Mammary epithelial cell (primary cell): Measurements from ENCODE around the gene STAC3.

Experiments
- EZH2 ChIP-seq: IDR thresholded peaks from 2 replicates; pipeline ENCODE4 v1.6.1; 2012; ENCODE audit warnings: low read length, inconsistent platforms, borderline replicate concordance
- TF ChIP-seq, protein P1 (sequence below), 2 donors: IDR thresholded peaks in 1 of 2; conservative IDR thresholded peaks in 1 of 2; 2 replicates each; pipeline ENCODE4 v1.5.1; 2011 to 2012; ENCODE audit warnings: inconsistent platforms in 2 of 2, low read length in 2 of 2, mild to moderate bottlenecking in 2 of 2, control low read depth in 1 of 2, low read depth in 1 of 2; ENCODE audit not compliant: insufficient read depth in 1 of 2; ENCODE audit errors: extremely low read depth in 1 of 2

DNA sequence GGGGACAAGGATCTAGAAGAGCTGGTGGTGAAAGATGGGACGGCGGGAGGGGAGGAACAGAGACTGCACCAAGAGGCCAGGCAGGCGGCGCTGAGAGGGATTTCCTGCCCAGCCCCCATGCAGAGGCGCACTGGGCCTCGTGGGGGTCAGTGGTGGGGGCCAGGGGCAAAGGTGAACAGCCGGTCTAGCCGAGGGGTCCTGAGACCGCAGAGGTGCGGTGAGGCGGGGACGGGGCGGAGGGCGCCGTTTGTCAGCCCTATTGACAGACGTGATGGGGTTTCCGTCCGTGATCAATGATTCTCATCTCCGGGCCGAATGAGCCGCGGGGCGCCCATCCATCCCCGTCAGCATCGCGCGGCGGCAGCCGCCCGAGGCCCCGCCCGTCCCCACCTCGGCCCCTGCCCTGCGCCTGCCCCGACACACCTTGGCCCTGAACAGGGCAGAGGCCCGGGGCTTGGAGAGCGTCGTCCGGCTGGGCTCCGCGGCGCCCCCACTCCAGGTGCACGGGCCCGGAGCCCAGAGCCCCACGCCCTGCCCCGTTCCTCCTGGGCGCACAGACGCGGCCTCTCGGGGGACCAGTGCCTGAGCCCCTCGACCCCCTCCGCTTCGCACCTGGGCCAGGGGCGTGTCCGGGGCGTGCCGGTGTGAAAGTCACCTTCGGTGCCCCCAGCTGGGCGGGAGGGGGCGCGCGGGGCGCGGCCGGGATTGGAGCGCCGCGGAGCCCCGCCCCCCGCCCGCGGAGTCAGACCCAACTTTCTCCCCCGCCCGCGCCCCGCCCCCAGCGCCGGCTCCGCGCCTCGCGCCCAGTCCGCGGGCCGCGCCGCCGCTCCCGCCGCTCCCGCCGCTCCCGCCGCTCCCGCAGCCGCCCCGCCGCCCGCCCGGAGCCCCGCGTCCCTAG, 34.7 kb downstream of the STAC3 start, which contains the start of gene NXPH4:
- TF ChIP-seq, protein P1, sequence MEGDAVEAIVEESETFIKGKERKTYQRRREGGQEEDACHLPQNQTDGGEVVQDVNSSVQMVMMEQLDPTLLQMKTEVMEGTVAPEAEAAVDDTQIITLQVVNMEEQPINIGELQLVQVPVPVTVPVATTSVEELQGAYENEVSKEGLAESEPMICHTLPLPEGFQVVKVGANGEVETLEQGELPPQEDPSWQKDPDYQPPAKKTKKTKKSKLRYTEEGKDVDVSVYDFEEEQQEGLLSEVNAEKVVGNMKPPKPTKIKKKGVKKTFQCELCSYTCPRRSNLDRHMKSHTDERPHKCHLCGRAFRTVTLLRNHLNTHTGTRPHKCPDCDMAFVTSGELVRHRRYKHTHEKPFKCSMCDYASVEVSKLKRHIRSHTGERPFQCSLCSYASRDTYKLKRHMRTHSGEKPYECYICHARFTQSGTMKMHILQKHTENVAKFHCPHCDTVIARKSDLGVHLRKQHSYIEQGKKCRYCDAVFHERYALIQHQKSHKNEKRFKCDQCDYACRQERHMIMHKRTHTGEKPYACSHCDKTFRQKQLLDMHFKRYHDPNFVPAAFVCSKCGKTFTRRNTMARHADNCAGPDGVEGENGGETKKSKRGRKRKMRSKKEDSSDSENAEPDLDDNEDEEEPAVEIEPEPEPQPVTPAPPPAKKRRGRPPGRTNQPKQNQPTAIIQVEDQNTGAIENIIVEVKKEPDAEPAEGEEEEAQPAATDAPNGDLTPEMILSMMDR (conservative IDR thresholded peaks at IDR 0.05 in 1 of 2, IDR thresholded peaks at IDR 0.05 in 1 of 2; ENCODE audit: extremely low read depth in 1 of 2, insufficient read depth in 1 of 2, low read depth in 1 of 2, low read length in 2 of 2): no peak
- no peak for TF ChIP-seq EZH2
